GM11168 (cell line): ENCODE results near the gene DAPK3.
"Not testable (repeated sequence)": the region's sequence is repeated elsewhere in the genome, so short reads cannot be mapped to it uniquely, and the experiment has no call there.

Experiments
- in situ Hi-C: fragments of 300-500 bp; cut with MboI; formaldehyde crosslinking; loops from one replicate; pipeline ENCODE4 v1.12.0; 2022; ENCODE audit warnings: low sequenced_read_pairs; ENCODE audit not compliant: unreplicated experiment

The DAPK3 gene

DNA sequence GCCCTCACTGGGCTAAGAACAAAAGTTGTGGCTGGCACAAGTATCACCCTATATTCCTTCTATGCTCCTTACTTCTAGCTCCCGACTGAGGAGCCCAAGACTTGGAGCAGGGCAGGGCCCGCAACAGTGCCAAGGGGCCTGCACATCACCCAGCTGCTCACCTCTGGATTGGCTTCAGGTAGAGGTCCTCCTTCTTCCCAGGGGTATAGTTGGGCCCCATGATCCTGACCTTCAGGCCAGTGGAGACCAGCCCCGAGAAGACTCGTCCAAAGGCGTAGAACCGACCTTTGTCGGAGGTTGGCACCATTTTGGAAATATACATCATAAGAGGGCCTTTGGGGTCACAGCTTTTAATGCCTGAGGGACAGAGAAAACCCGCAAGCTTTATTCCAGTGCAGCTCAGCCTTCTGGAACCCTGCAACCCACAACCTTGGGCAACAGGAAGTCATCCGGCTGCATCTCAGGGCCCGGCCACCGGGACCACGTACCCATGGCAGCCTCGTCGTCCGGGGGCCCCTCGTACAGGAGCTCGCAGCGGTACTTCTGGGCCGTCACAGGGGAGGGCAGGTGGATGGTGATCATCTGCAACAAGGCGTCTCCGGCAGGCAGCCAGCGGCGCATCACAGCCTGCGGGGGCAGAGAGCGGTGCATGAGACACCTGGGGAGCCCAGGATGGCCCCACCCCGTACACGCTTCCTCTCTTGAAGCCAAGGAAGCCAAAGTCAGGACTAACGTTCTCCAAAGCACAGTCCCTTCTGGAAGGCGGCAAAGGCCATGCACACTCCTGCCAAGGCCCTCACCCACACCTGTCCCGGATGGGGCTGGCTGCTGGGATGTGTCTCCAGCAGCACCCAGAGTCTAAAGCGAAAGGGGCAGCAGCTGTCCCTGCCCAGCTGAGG is 9.7 kb upstream of the DAPK3 start:
- in situ Hi-C loops, result no loop called here

DNA sequence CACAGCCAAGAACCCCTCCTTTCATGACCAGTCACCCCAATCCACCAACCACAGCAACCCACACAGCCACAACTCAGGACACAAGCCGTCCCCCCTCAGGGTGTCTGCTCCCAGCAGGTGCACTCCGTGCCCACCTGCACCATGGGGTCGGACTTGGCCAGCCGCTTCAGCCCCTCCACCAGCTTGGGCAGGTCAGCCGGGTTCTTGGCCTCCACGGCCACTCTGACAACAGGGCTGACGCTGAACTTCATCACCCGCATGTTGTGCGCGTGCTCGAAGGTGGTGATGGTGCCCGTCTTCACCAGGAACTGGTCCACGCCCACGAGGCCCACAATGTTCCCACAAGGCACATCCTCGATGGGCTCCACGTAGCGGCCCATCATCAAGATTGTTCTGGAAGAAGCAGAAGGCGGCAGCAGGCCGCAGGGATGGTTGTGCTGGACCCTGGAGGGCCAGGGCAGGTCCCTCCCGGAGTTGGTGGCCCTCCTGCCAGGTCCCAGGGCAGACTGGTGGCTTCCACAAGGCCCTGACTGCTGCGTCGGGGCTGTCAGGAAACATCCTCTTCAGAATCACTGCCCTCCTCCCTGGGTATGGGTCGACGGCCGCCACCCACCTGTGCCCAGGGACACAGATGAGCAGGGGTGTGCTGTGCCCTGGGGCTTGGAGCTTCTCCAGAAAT is 8.9 kb upstream of the DAPK3 start:
- in situ Hi-C loops, result no loop called here

DNA sequence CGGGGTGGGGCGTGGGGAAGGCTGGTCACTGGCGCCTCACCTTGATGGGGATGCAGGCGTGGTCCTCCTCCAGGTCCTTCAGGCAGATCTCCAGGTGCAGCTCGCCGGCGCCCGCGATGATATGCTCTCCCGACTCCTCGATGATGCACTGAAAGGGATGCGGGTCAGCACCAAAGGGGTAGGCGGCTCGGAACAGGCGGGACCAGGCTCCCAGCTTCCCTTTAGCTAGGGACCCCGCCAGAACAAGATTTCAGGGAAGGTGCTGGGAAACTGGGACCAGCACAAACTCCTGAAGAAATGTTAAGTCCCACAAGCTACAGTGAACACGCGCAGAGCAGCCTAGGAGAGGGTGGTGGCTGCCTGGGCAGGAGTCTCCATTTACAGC is 8.4 kb upstream of the DAPK3 start:
- in situ Hi-C loops, result no loop called here

DNA sequence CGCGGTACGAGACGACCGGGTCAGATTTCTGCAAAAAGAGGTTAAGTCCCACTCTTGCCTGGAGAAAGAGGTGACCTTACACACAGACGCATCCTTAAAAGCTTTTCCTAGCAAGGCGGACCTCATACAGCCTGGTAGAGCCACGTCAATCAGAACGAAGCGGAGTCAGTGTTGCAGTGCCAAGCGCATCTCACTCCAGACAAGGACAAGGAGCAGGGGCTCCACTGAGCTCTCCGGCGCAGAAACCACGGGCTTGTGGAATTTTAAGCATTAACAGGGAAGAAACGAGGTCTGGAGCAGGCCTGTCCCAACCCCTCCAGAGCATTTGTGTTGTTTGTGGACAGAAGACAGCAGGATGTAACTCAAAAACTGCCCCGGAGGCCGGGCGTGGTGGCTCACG is 7.2 kb upstream of the DAPK3 start:
- in situ Hi-C loops, result no loop called here

DNA sequence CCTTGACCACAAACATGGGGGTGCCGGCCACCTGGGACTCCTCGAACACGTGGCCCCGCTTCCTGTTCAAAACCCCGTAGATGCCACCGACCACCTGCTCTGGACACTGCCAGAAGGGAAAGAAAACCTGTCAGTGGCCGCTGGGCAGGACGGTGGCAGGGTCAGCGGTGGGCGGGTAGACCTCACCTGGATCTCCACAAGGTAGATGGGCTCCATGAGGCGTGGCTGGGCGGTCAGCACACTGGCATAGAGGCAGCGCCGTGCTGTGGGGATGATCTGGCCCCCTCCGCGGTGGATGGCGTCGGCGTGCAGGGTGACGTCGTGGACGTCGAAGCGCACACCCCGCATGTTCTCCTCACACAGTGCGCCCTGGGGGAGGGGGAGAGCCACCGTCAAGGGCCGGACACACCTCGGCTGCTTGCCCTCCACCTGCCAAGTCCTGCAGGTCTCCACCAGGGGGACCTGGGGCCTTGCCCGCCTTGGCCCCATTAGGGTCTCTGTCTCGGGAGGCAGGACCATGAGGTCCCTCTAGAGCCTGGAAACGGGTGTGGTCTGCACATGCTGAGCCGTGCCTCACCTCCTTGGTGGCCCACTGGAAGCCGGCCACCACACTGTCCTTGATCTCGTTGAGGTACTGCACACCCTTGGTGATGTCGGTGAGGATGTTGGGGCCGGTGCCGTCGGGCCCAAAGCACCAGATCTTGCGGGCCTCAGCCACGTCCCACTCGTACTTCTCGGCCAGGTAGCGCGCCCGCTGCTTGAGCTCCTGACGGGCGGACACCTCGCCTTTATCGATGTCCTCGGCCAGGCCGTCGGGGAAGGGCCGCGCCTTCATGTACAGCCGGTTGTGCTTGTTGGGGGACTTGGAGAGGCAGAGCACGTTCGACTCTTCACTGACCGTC is 6.6 kb upstream of the DAPK3 start:
- in situ Hi-C loops, result no loop called here

DNA sequence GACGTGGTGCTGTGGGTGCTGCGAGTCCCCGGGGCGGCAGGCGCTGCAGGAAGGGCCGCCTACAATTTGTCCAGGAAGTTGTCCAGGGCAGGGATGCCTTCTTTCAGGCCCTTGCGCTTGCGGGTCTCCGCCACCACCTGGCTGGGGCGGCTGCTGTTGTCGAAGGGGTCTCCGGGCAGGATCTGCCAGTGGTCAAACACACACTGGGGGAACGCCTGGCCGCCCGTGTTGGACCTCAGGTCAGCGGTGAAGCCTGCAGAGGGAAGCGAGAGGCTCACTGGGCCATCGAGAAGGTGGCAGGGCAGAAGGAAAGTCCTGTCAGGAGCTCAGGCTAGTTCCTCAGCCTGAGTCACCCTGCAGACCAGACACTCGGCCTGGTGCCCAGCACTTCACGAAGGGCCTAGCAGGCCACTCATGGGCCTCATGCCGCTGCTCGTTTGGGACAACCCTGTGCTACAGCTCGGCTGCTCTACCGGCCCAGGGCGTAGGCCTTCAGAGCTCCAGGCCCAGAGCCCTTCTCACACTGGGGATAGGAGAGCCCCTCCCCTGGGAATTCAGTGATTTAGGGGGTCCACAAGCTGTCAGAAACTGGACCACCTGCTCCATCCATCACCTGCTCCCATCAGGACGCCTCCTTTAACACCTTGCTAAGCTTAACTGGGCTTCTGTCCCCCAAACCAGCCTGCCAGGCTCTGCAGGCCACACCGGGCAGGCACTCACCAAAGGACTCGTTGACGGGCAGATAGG is 5.8 kb upstream of the DAPK3 start:
- in situ Hi-C loops, result no loop called here

DNA sequence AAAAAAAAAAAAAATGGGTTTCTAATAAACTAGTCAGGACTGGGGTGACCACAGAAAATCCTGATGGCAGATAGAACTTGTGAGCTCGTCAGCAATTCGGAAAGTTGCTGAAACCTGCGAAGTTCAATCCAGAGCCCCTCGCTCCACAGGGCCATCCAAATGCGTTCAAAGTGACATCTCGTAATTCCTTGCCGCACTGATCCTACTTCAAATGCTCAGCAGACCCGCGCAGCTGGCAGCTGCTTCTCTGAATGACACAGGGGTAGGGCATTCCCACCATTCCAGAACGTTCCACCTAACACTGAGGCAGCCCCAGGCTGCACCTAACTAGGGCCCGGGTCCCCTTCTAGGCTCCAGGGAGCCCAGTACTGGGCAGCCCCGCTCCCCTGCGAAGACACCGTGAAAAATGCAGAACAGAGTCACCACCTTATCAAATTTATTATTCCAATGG is 4.8 kb upstream of the DAPK3 start:
- in situ Hi-C loops, result no loop called here

DNA sequence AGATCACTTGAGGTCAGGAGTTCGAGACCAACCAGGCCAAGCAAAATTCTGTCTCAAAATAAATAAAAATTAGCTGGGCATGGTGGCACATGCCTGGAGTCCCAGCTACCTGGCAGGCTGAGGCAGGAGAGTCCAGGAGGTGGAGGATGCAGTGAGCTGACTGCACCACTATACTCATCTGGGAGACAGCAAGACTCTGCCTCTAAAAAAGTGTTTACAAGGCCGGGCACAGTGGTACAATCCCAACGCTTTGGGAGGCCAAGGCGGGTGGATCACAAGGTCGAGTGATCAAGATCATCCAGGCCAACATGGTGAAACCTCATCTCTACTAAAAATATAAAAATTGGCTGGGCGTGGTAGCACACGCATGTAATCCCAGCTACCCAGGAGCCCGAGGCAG is 4.2 kb upstream of the DAPK3 start:
- in situ Hi-C loops, result no loop called here

DNA sequence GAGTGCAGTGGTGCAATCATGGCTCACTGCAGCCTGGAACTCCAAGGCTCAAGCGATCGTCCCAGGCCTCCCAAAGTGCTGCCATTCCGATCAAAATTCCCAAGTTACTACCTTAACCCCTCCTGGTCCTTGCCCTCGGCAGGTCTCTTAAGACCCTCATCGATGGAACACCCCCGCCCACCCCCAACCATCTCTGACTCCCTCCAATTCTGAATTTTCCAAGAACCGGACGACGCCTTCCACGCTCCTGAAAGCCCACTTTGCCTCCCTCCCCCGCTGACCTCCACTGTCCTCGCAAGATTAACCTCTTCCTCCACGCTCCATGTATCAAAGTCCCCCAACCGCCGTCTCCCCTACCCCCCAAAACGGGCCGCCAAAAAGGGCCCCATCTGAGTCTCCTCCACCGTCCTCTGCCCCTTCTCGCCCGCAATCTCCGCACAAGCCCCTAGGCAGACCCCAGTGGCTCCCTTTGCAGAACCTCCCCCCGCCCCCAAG is 539 bp downstream of the DAPK3 start:
- in situ Hi-C loops, result no loop called here

DNA sequence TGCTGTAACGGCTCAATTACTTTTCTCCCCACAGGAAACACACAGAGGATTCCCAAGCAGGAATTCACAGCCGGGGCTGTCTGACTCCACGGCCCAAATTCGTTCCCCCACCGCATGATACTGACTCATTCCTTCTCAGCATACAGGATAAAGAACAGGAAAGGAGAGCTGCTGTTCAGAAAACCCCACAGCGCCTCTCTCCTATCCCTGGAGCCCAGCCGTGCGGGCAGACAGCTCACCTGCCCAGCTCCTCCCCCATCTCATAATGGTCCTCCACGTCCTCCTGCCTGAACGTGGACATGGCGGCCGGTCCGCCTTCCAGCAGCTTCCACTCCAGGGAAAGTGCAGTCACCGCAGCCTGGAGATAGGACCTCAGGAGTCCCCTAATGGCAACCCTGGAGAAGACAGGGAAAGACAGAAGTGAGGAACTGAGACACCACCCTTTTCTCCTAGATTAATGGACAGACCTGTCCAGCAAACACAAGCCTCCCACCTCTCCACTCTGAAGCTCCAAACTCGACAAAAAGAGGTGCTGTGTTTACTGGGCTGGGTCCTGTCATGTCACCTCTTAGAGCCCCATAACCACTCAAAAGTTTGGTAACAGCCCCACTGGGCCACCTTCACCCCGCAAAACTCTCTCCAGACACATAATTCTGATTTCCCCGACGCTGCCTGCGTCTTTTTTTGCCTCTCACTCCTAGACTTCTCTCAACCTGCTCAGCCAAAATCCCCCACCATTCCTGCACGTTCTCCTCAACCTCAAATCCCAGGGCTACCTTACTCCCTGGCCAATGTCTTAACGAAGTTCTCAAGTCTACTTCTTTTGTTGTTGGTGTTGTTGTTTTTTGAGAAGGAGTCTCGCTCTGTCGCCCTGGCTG is 1.2 kb downstream of the DAPK3 start:
- in situ Hi-C loops, result no loop called here

DNA sequence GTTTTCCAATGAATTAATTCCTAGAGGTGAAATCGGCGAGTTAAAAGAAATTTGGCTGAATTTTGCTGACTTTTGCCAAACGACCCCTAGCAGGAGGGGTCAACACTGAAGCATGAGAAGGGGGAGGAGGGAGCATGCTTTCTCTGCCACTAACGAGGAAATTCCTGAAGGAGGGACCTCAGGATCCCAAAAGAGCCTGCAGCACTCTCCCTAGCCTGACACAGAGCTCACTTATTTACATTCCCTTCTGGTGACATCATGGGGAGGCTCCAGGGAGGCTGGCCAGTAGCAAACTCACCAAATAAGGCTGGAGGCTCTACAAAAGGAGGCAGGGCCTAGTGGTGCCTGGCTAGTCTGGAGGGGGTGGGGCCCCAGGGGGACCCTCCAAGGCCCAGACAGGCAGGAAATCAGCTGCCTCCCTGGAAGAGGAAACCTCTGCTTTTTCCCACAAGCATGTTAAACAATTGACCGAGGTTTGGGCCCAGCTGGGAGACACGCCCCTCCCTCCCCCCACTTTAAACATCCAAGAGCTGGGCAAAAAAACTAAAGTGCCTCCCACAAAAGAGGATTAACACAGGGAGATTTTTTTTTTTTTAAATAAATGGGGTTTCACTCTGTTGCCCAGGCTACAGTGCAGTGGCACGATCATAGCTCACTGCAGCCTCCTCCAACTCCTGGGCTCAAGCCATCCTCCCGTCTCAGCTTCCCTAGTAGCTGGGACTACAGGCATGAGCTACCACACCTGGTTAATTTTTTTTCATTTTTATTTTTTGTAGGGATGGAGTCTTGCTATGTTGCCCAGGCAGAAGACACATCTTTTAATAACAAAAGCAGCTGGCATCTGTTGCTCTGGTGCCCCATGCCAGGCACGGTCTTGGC is 2.1 kb downstream of the DAPK3 start:
- in situ Hi-C loops, result no loop called here

DNA sequence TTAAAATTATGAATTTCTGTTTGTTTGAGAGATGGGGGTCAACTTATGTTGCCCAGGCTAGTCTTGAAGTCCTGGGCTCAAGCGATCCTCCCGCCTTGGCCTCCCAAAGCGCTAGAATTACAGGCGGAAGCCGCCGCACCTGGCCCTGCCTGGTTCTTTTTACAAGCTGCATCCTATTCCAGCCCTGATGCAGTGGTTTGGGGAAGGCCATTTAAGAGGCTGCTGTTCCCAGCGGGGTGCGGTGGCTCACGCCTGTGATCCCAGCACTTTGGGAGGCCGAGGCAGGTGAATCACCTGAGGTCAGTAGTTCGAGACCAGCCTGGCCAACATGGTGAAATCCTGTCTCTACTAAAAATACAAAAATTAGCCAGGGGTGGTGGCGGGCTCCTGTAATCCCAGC is 2.9 kb downstream of the DAPK3 start:
- in situ Hi-C loops, result not testable (repeated sequence)

DNA sequence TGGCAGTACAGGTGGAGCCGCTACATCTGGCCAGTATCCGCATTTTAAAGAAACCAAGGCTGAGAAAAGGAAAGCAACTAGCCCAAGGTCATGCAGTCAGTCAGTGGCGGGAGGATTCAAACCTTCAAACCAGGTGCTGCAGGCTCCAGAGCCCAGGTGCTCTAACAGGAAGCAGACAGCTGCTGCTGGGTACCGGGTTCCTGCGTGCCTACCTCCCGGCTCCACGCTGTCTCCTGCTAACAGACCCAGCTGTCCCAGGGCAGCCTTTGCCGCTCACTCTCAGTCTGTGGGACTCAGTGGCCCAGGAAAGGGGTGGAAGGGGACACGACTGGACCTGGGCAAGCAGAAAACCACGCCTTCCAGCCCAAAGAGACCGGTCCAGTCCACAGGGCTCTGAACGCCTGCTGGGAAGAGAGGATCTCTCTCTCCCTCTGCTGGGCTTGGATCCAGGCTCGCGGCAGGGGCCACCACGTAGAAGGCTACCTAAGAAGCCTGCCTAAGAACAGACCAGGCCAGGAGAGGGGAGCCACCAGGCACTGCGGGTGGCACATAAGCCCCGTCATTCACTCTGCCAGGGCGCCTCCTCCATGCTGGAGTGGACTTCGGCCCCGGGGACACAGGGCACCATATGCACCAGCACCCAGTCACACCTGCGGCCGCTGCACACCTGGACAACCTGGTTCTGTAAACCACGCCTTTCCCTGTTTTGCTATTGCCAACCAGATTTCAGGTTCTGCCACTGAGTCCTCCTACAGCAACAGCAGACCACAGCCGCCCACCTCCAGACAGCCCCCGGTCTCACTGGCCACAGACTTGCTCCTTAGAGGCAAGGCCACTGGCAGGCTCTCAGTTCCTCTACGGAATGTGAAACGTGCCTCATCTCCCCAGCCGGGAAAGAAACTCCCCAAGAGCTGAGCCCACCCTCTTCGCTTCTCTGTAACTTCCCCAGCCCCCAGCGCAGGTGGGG is 4.6 kb downstream of the DAPK3 start:
- in situ Hi-C loops, result no loop called here

DNA sequence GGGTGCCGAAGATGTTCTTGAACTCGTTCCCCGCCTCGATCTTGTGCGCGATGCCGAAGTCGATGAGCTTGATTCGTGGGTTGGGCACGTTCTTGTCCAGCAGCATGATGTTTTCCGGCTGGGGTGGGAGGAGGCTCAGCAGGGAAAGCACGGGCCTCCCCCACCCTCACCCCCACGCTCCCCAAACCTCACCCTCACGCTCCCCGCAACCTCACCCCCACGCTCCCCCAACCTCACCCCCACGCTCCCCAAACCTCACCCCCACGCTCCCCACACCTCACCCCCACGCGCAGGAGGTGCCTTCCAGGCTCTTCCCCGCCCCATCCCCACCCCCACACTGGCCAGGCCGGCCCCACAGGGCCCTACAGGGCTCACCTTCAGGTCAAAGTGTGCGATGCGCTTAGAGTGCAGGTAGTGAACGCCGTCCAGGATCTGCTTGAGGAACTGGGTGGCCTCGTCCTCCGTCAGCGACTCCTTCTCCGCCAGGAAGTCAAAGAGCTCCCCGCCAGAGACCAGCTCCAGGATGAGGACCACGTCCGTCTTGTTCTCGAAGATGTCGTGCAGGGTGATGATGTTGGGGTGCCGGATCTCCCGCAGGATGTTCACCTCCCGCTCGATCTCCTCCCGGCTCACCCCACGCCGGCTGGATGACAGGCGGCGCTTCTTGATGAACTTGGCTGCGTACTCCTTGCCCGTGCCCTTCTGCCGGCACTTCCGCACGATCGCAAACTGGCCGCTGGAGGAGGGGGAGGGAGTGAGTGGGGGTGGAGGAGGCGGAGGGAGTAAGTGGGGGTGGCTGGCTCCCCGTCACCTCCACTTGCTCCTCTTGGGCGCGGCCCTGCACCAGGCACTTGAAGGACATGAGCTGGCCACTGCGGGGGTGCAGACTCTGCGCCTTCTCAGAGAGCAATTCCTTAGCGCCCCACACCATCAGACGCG is 6.4 kb downstream of the DAPK3 start:
- in situ Hi-C loops, result no loop called here

DNA sequence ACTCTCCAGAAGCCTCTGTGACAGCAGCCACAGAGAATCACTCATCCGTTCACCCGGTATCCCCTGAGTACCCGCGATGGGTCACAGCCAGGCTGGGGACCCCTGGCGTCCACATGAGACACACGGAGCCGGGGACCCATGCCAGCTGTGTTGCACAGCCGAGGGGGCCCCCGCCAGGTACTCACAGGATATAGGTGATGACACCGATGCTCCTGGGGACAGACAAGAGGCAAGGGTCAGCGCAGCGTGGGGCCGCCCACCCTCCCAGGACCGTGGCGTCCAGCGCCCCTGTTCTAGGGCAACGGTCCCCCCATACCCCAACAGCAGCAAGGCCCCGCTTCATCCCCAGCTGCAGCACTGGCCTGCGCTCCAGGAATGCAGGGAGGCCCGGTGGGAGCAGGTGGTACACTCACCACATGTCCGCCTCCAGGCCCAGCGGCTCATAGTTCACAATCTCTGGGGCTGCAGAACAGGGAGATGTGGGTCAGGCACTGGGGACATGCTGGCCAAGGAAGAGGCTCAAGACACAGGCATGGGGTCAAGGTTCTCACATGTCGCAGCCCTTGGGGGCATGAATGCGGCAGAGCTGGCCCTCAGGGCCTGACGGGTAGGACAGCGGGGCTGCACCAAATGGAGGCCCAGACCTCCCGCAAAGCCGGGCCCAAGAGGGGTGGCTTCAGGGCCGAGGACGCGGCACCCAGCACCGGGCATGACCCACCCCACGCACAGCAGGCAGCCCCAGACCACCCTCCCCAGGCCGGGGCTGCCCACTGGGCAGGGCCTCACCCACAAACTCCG is 7.2 kb downstream of the DAPK3 start:
- in situ Hi-C loops, result no loop called here
